ENCODE data around the gene RPS6KA2. TPM values are rescaled to one million over a fixed set of nuclear protein-coding genes. Genes with fewer than 3 reads are reported as not detected.

The RPS6KA2 gene
- total RNA-seq, 1 donor from 2014 or later = 103 TPM

GRCh38 chr6:166526937-166527336, 100.1 kb downstream of the RPS6KA2 start:
- no peak for DNase-seq (ENCODE audit: low spot score)
- intact Hi-C loops (cut with DNase I) = no loop called here

- intact Hi-C loops (cut with DNase I) = no loop called here
- no peak for DNase-seq (ENCODE audit: low spot score)
Observed at GRCh38 chr6:166525567-166525966, 101.5 kb downstream of the RPS6KA2 start.

- DNase-seq (ENCODE audit: low spot score) = no peak
- intact Hi-C loops (cut with DNase I) = no loop called here
Observed at GRCh38 chr6:166523782-166524559, 103.1 kb downstream of the RPS6KA2 start.

GRCh38 chr6:166520905-166521834, 105.9 kb downstream of the RPS6KA2 start:
- intact Hi-C loops (cut with DNase I) = no loop called here
- no peak for DNase-seq (ENCODE audit: low spot score)

GRCh38 chr6:166516251-166516884, 110.7 kb downstream of the RPS6KA2 start:
- no peak for DNase-seq (ENCODE audit: low spot score)
- intact Hi-C loops (cut with DNase I) = no loop called here

GRCh38 chr6:166515072-166515810, 111.8 kb downstream of the RPS6KA2 start:
- intact Hi-C loops (cut with DNase I) = no loop called here
- no peak for DNase-seq (ENCODE audit: low spot score)

- intact Hi-C loops (cut with DNase I) = no loop called here
- DNase-seq (ENCODE audit: low spot score) = no peak
Observed at GRCh38 chr6:166514196-166514595, 112.9 kb downstream of the RPS6KA2 start.

GRCh38 chr6:166512567-166512966, 114.5 kb downstream of the RPS6KA2 start:
- intact Hi-C loops (cut with DNase I) = no loop called here
- no peak for DNase-seq (ENCODE audit: low spot score)

GRCh38 chr6:166511316-166511715, 115.7 kb downstream of the RPS6KA2 start:
- intact Hi-C loops (cut with DNase I) = no loop called here
- DNase-seq (ENCODE audit: low spot score) = no peak

- intact Hi-C loops (cut with DNase I) = no loop called here
- DNase-seq (ENCODE audit: low spot score) = no peak
Observed at GRCh38 chr6:166509193-166509592, 117.9 kb downstream of the RPS6KA2 start.

- no peak for DNase-seq (ENCODE audit: low spot score)
- intact Hi-C loops (cut with DNase I) = no loop called here
Observed at GRCh38 chr6:166508726-166509125, 118.3 kb downstream of the RPS6KA2 start.

- DNase-seq (ENCODE audit: low spot score) = no peak
- intact Hi-C loops (cut with DNase I) = no loop called here
Observed at GRCh38 chr6:166507809-166508564, 119.1 kb downstream of the RPS6KA2 start.

- DNase-seq (ENCODE audit: low spot score) = no peak
- intact Hi-C loops (cut with DNase I) = no loop called here
Observed at GRCh38 chr6:166507380-166507779, 119.7 kb downstream of the RPS6KA2 start.

GRCh38 chr6:166505133-166505905, 121.7 kb downstream of the RPS6KA2 start:
- DNase-seq (ENCODE audit: low spot score) = no peak
- intact Hi-C loops (cut with DNase I) = no loop called here

GRCh38 chr6:166504100-166504499, 123.0 kb downstream of the RPS6KA2 start:
- intact Hi-C loops (cut with DNase I) = no loop called here
- no peak for DNase-seq (ENCODE audit: low spot score)

- no peak for DNase-seq (ENCODE audit: low spot score)
- intact Hi-C loops (cut with DNase I) = no loop called here
Observed at GRCh38 chr6:166503167-166503744, 123.8 kb downstream of the RPS6KA2 start.

- peak; percentile 78 for DNase-seq (ENCODE audit: low spot score)
- intact Hi-C loops (cut with DNase I) = no loop called here
Observed at GRCh38 chr6:166502453-166502852, 124.6 kb downstream of the RPS6KA2 start.

GRCh38 chr6:166501246-166501645, 125.8 kb downstream of the RPS6KA2 start:
- intact Hi-C loops (cut with DNase I) = no loop called here
- no peak for DNase-seq (ENCODE audit: low spot score)
